Choroid plexus epithelial cell (primary cell): ENCODE results near the gene TNFRSF18.

Source experiments
- DNase-seq: peaks from one replicate; pipeline ENCODE4 v3.0.0-alpha.2; 2010; ENCODE audit warnings: low read depth
- H3K4me3 ChIP-seq: 2 replicates; pipeline ENCODE4 v1.5.1; 2011; ENCODE audit warnings: low read depth, mild to moderate bottlenecking, control low read depth, low read length, moderate library complexity
- TF ChIP-seq, protein P1 (sequence below): conservative IDR thresholded peaks from 2 replicates; pipeline ENCODE4 v1.5.1; 2011; ENCODE audit warnings: low read depth, mild to moderate bottlenecking, control low read depth, inconsistent platforms, low read length, moderate library complexity

TNFRSF18 gene

DNA sequence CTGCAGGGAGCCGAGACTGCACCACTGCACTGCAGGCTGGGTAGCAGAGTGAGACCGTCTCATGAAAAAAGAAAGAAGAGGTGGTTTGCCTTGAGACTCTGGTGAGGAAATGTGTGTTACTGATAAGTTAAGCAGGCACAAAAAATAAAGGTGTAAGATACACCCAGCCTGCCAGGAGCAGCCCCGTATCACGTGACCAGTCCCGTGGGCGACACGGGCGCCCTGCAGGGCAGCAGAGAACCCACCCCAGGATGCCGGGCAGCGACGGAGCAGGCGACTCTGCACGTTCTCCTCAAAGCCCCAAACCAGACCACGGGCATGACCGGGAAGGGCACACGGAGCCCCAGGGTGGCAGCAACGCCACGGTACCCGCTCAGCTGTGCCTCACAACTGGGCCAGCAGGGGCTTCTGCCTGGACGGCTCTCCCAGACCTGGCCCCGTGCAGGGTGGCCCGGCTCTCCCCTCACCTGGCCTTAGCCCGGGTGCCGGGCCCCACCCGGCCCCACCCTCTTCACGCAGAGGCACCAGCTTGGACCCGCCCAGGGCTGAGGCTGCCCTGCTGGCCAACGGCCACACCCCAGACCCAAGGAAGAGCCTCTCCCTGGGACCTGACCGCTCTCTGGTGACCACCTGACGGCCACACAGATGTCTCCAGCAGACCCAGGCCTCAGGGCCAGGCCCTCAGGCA, 15.6 kb upstream of the TNFRSF18 start:
- H3K4me3 ChIP-seq: no peak overlapping the region
- no peak for DNase-seq
- TF ChIP-seq, protein P1, sequence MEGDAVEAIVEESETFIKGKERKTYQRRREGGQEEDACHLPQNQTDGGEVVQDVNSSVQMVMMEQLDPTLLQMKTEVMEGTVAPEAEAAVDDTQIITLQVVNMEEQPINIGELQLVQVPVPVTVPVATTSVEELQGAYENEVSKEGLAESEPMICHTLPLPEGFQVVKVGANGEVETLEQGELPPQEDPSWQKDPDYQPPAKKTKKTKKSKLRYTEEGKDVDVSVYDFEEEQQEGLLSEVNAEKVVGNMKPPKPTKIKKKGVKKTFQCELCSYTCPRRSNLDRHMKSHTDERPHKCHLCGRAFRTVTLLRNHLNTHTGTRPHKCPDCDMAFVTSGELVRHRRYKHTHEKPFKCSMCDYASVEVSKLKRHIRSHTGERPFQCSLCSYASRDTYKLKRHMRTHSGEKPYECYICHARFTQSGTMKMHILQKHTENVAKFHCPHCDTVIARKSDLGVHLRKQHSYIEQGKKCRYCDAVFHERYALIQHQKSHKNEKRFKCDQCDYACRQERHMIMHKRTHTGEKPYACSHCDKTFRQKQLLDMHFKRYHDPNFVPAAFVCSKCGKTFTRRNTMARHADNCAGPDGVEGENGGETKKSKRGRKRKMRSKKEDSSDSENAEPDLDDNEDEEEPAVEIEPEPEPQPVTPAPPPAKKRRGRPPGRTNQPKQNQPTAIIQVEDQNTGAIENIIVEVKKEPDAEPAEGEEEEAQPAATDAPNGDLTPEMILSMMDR: no peak

DNA sequence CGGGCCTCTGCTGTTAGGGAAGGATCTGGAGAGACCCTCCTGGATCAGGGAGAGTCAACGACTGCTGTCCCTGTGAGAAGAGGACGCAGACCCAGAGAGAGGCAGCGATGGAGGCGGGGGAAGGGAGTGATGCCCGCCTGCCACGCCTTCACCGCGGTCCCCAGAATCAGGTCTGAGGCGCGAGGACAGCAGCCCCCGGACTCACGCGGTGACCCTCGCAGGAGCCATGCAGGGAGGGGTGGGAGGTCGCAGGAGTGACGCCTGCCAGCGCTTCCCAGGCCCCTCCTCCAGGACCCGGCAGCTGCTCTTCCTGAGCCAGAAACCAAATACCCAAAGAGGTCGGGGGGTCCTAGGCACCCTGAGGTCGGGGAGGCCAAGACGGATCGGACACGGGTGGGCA, 13.8 kb upstream of the TNFRSF18 start:
- TF ChIP-seq, protein P1: no peak
- no peak overlapping the region for H3K4me3 ChIP-seq
- DNase-seq: no peak

DNA sequence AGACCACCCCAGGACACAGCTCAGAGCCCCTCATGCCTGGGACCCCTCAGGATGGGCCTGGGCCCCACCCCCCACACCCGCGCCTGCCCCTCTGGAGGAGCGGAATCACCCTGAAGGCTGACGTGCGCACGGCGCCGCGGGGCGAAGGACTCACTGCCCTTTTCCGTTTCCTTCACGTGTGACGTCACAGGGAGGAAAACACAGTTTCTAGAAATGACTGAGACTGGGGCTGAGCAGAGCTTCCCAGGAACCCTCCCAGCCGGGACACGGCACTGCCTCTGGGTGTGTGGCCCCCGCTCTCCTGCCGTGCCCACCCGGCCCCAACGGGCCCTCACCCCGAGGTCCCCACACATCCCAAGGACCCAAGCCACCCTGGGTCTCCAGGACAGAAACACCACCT, 12.9 kb upstream of the TNFRSF18 start:
- no peak overlapping the region for H3K4me3 ChIP-seq
- no peak for DNase-seq
- TF ChIP-seq, protein P1: no peak

DNA sequence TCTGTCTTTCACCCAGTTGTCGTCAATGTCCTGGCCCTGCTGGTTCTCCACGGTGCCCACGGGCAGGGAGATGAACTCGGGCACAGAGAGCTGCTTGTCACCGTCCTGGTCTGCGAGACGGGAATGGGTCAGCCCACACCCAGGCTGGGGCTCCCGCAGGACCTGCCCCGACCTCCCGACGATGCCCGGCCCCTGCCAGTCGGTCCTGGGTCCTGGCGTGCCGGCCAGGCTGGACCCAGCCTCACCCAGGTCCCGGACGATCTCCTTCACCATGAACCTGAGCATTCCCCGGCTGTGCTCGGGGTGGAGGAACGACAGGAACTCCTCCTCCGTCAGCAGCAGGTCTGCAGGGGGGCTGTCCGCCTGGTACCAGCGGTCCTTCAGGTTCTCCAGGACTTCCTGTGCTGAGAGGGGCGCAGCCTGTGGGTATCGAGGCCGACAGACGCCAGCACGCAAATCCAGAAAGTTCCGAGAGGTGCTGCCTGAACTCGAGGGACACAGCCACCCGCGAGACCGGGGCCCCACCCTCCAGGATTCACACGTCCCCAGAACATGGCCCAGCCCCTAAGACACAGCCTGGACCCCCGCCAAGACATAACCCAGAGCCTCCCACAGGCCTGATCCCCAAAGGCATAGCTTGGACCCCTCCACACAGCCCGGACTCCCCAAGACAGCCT, 12.3 kb upstream of the TNFRSF18 start:
- no peak for DNase-seq
- TF ChIP-seq, protein P1: no peak
- H3K4me3 ChIP-seq: no peak overlapping the region

DNA sequence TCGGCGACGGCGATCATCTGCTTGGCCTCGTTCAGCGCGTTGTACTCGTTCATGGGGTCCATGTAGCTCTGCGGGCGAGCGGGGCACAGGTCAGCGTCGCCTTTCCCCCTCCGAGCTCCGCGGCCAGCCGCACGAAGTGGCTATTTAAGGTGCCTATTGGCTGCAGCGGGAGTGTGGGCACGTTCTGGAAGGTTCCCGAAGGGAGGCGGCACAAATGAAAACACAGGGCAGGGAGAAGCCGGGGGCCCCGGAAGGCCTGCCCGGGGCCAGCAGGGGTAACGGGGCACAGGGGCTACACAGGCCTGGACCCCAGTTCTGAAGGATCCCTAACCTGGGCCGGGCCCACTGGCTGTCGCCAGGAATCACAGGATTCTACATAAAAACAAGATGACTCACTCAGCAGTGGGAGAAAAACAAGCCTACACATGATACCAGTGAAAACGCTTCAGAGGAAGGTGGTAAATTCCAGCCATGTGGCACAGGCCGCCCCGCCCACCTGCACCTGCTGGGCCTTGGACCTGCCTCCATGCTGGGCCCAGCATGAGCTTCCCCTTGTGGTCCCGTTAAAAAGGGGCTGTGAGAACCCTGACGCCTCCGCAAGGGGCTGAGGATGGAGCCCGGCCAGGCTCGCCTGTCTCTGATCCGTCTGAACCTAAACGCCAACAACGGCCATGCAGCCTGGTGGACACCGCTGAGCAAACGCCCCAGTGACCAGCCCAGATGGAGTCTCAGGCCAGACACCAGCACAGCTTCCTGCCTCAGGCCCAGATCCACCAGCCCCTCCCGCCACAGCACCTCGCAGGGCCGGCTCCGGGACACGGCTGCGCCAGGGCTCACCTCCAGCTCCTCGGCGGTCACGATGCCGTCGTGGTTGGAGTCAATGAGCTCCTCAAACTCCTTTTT, 11.5 kb upstream of the TNFRSF18 start:
- H3K4me3 ChIP-seq: no peak overlapping the region
- peak; percentile 75 for DNase-seq

DNA sequence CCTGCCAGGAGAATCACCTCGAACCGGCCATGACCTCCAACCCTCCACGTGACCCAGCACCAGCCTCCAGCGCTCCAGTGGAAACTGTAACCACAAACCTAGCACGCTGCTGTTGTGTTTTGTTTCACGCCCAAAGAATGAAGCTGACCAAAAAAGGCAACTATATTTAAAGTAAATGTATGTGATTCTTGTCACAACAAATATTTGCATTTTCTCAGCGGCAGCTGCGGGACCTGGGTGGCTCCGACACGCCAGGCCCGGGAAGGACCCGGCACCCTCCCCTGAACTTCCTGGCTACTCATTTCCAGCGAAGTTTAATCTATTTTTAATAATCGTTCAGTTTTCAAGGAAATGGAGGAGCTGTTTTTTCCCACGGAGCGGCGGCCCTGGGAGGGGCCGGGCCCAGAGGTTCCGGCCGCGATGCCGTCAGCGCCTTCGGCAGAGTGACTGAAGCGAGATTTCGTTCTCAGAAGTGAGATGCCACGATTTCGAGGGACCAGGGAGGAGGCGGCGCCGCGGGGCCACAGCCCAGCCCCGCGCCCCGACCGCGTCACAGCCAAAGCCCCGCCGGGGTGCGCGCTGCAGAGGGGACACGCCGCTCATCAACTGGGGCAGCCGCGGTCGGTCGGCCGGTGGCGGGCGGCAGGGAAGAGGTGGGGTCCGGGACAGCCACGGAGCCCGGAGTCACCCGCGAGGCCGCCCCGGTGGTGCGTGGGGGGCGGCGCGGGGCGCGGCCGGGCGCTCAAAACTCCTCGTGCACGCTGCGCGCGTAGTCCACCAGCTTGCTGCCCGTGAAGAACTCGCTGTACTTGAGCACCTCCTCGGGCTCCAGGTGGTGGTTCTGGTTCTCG, 10.6 kb upstream of the TNFRSF18 start:
- no peak for DNase-seq
- H3K4me3 ChIP-seq: no peak overlapping the region
- TF ChIP-seq, protein P1: no peak

More for the DNA sequence above, 11.5 kb upstream of the TNFRSF18 start:
- TF ChIP-seq, protein P1: no peak
